GM19452 (cell line): ENCODE results near the gene ZBTB5.
"Not testable (repeated sequence)": the region's sequence is repeated elsewhere in the genome, so short reads cannot be mapped to it uniquely, and the experiment has no call there.

Source experiments
- ATAC-seq: cut with Tn5 transposase; IDR thresholded peaks from one replicate; pipeline ENCODE4 v1.9.1; 2021; ENCODE audit not compliant: unreplicated experiment

Gene ZBTB5

DNA sequence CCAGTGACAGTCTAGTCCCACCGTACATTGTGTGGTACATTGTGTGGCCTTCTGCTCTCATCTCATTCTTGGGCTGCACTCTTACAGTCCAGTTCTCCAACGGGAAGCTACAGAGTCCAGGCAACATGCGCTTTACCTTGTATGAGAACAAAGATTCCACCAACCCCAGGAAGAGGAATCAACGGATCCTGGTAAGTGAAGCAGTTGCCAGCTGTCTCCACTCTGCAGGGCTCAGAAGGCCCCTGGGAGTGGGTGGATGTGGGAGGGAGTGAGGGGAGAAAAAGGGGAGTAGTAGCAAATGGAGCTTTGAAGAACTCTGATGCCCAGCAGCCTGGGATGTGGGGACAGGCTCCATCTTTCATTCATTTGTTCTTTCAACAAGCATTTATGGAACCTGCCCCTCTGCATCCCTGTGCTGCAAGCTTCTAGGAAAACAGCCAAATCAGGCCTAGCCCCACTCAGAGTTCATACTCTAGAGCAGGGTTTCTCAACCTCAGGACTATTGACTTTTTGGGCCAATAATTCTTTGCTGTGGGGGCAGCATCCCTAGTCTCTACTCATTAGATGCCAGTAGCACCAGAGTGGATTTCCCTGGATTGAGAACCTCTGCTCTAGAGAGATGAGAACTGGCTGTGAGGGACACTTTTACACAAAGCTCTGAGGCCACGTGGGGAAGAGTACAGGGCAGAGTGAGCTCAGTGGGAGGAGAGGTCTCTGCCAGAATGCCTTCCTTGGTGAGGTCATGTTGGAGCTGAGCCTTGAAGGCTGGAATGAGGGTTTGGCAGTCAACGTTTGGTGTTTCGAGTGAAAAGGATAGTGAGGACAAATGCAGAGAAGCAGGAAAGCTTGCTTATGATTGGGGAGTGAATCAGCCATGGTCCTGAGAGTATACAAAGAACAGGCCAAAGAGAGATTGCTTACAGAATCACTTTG, 21.6 kb upstream of the ZBTB5 start:
- ATAC-seq: no peak

GRCh38 chr9:37486256-37486615, 21.0 kb upstream of the ZBTB5 start:
- no peak for ATAC-seq

GRCh38 chr9:37485389-37486255, 20.4 kb upstream of the ZBTB5 start, which contains the start of gene POLR1E:
Gene POLR1E, plus strand, starts transcription at chr9:37485948. Its CDS starts 100 bp downstream, at chr9:37486048.
- peak; percentile 94 for ATAC-seq

- ATAC-seq: no peak
Measured at GRCh38 chr9:37480759-37481158, 15.5 kb upstream of the ZBTB5 start.

DNA sequence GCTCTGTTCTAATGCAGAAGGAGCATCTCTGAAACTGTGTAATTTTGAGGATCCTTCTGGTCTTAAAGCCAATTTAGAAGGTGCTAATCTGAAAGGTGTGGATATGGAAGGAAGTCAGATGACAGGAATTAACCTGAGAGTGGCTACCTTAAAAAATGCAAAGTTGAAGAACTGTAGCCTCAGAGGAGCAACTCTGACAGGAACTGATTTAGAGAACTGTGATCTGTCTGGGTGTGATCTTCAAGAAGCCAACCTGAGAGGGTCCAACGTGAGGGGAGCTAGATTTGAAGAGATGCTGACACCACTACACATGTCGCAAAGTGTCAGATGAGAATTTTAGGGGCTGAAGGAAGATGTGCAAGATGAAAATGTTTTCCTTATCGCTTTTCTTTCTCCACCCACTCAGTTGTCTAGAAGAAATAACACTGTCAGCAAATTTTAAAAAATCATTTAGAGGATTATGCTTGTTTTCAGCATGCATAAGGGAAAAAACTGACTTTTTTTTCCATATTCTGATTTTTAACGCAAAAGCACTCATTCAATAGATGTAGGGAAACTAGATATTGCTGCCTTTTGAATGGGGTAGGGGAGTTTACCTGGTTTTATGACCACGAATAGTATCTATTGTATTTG, 12.9 kb upstream of the ZBTB5 start:
- ATAC-seq: not testable (repeated sequence)

DNA sequence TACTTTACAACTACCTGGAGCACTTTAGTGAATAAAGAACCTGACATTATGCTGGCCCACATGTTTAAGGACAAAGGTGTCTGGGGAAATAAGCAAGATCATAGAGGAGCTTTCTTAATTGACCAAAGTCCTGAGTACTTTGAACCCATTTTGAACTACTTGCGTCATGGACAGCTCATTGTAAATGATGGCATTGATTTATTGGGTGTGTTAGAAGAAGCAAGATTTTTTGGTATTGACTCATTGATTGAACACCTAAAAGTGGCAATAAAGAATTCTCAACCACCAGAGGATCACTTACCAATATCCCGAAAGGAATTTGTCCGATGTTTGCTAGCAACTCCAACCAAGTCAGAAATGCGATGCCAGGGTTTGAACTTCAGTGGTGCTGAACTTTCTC, 12.2 kb upstream of the ZBTB5 start:
- not testable (repeated sequence) for ATAC-seq

- no peak for ATAC-seq
Measured at GRCh38 chr9:37476930-37477329, 11.7 kb upstream of the ZBTB5 start.

DNA sequence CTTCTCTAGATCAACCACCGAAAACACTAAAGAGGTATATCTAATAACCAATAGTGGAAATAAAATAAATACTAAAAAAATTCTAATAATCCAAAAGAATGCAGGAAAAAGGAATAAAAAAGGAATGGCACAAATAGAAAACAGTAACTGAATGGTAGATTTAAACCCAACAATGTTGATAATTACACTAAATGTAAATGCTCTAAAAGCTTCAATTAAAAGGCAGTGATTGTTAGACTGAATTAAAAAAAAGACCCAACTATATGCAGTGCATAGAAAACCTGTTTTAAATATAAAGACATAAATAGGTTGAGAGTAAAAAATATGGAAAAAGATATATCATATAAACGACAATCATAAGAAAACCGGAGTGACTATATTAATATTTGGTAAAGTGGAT, 9.2 kb upstream of the ZBTB5 start:
- no peak for ATAC-seq

GRCh38 chr9:37473982-37474381, 8.7 kb upstream of the ZBTB5 start:
- not testable (repeated sequence) for ATAC-seq

DNA sequence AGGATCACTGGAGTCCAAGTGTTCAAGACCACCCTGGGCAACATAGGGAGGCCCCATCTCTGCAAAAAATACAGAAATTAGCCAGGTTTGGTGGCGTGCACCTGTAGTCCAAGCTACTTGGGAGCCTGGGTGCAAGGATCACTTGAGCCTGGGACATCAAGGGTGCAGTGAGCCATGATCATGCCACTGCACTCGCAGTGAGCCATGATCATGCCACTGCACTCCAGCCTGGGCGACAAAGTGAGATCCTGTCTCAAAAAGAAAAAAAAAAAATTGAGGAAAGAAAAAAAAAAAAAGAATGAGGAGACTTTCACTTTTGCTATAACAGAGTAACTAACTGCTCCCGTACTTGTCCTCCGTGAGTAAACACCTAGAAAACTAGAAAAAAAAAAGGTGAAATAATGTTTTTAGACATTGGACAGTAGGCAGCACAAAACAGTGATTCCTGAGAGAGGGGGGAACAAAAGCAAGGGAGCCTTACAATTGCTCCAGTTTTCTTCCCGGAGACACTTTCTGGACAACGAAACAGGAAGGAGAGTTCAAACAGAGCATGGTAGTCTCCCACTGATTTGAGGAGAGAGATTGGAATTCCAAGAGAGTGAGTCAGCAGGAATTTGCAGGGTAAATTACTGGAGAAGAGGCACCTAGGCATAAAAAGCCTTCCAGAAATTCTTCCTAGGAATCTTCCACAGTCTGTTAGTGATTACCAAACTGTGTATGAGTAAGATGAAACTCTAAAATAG, 6.9 kb upstream of the ZBTB5 start:
- ATAC-seq: no peak

DNA sequence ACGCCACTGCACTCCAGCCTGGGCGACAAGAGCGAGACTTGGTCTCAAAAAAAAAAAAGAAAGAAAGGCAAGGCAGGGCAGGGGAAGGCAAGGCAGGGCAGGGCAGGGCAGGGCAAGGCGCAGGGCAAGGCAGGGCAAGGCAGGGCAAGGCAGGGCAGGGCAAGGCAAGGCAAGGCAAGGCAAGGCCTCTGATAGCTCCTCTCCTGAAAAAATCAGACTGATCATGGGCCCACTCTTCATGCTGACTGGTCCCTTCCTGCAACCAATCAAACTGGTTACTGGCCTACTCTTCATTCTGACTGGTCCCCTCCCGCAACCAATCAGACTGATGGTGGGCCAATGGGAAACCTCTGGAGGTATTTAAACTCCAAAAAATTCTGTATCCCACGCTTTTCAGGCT, 3.4 kb upstream of the ZBTB5 start:
- no peak for ATAC-seq

DNA sequence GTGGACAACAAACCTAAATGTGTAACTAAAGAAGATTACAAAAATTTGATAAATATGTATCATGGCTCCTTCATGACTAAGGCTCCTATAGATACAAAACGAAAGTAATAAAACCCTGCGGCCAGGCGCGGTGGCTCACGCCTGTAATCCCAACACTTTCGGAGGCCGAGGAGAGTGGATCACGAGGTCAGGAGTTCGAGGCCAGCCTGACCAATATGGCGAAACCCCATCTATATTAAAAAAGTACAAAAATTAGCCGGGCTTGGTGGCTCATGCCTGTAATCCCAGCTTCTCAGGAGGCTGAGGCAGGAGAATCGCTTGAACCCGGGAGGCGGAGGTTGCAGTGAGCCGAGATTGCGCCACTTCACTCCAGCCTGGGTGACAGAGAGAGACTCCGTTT, 2.3 kb upstream of the ZBTB5 start:
- ATAC-seq: not testable (repeated sequence)

GRCh38 chr9:37466037-37466709, 923 bp upstream of the ZBTB5 start:
- ATAC-seq: peak; percentile 7

DNA sequence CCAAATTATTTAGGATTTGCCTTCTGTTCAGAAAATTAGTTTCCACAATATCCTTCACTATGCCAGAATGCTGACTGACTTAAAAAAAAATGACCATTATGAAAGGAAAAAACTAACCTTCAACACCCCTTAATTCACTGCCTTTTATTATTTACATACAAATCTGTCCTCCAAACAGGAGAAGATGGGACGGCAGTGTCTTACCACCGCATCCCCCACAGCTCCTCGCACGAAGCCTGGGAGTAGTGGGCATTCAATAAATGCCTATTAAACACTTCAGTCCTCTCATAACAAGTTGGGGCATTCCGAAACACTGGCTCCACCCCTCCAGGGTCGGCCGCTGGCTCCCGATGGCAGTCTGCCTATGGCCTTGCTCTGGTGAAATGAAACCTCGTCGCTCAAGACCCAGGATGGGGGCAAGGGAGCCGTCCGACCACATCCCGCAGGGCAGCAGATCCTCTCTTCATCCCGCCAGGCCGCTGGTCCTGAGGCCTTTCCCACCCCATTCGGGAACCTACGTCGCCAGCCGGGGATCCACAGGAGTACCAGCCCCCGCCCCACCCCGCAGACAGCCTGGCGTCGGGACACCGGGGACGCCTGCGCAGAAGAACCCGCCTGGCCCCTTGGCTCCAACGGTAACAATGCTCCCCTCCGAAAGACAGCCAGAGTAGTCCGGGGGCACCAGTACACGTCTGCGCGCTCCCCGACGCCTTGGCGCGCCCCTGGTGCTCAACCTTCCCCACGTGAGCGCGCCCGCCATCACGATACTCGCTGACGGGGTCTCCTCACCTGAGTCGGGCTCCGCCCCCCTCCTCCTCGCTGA, 613 bp downstream of the ZBTB5 start:
- peak; percentile 45 for ATAC-seq

DNA sequence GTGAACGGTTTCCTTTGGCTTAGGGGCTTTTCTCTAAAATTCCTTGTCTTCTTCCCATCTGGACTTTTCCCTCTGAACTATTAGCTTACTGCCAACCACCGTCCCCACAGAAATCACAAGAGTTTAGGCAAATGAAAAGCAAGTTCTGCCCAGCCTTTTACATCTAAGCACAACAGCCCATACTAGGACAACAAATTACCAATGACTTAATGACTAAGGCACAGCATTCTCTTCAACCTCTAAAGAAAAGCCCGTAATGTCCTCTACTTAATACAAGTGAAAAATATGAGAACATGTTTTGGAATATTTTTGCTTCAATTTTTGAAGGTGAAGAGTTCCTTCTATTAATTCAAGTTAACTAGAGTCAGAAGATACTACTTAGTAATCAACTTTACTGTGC, 1.2 kb downstream of the ZBTB5 start:
- no peak for ATAC-seq

- no peak for ATAC-seq
Measured at GRCh38 chr9:37456817-37457216, 8.4 kb downstream of the ZBTB5 start.

DNA sequence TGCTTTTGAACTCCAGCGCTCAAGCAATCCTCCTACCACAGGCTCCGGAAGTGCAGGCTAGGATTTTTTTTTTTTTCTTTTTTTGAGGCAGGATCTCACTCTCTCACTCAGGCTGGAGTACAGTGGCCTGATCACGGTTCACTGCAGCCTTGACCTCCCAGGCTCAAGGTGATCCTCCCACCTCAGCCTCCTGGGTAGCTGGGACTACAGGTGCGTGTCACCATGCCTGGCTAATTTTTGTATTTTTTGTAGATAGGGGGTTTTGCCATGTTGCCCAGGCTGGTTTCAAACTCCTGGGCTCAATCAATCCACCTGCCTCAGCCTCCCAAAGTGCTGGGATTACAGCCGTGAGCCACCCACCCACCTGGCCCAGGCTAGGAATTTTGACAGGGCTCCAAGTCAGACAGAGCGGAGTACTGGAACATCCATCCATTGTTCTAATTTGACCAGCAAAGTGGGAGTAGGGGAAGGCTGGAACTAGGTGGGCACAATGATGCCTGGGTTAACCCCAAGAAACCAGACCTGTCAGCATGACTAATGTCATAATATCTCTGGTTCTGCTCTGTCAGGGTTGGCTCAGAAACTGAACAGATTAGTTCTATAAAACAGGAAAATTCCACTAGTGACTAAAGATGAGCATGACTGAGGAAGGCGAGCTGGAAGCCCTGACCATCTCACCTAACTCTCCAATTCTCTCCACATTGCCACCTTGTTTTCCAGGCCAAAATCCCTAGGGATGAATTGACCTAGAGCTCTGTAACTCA, 9.2 kb downstream of the ZBTB5 start:
- no peak for ATAC-seq

DNA sequence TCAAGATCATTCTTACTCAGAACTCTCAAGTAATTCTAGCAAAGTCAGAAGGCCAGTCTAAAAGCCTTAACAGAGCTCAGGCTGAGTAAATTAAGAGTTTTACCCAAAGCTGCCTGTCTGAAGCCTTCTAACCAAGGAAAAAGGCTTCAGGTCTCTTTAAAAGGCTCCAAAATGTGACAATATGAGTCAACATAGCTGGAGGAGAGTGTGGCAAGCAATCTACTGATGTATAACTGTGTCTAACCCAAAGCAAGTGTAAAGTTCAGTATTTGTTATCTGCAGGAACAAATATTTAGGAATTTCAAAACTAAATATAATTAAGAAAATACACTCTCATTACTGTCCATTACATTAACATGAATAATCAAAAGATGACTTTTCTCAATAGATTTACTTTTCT, 11.0 kb downstream of the ZBTB5 start:
- ATAC-seq: no peak

DNA sequence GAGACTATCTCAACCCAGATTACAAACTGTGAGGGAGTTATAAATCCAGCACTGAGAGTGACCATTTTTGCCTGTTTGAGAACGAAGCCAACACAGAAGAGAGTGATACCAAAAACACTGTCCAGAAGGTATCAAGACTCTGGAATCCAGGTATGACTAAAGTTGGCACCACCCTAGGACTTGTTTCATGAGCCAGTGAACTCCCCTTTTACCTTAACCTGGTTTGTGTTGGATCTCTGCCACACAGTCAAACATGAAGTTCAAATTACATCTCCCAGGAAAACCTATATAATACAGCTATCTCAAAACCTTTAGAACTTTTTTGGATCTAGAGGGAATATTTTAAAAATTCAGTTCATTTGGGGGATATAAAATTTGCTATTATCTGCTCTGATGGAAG, 11.4 kb downstream of the ZBTB5 start:
- ATAC-seq: no peak
